Measurements from ENCODE around the gene SIX2. TPM values are rescaled to one million over a fixed set of nuclear protein-coding genes. Genes with fewer than 3 reads are reported as not detected.

The SIX2 gene
- total and polyA plus RNA-seq, 2 donors (not counting 3 experiments of a cell fraction or from before 2014, with no cell fraction given) = 0.24 to 0.54 TPM

- Histone ChIP-seq H3K4me3 (replicated peaks in 1 of 3; ENCODE audit: insufficient read depth in 1 of 3, low read depth in 1 of 3, low read length in 3 of 3) (no peak overlapping the region), H3K27me3 (ENCODE audit: control insufficient read depth in 2 of 2, insufficient read depth in 2 of 2, low read length in 2 of 2) (peaks cover 5 to 12% of the 10 kb centered on the region in 2 experiments), H3K4me1 (ENCODE audit: control insufficient read depth, extremely low read depth, insufficient read depth, low read length) (no peaks in the 10 kb centered on the region), H3K4me2 (ENCODE audit: insufficient read depth, low read length) (no peak overlapping the region), H2AFZ (ENCODE audit: low read depth, low read length) (no peak overlapping the region), H3K9me1 (replicated peaks; ENCODE audit: control insufficient read depth, extremely low read depth, insufficient read depth, low read length) (no peaks in the 10 kb centered on the region), H3K79me2 (ENCODE audit: control insufficient read depth, insufficient read depth, low read length) (no peaks in the 10 kb centered on the region), H3K9ac (replicated peaks; ENCODE audit: extremely low read depth, insufficient read depth, low read length) (no peak overlapping the region), H3K36me3 (ENCODE audit: control insufficient read depth in 2 of 2, extremely low read depth in 1 of 2, insufficient read depth in 2 of 2, low read length in 2 of 2) (no peaks in the 10 kb centered on the region), H3K9me3 (replicated peaks; ENCODE audit: control insufficient read depth, insufficient read depth, low read length) (no peaks in the 10 kb centered on the region), H3K27ac (ENCODE audit: insufficient read depth, low read depth, low read length) (no peak overlapping the region), H4K20me1 (replicated peaks; ENCODE audit: control insufficient read depth, extremely low read depth, insufficient read depth, low read length) (no peaks in the 10 kb centered on the region)
- DNase-seq (ENCODE audit: low read depth, low spot score) (no peak), FAIRE-seq (no peak)
- dilution Hi-C loops (cut with MboI; ENCODE audit: extremely low pct_ligation_motif_present, low sequenced_read_pairs) = no loop called here
- CTCF ChIA-PET = interaction anchor here (0.9 to 1.9 kb wide), 6 partner anchors 9 to 610 kb away, joined by 3 to 7 read pairs (median 3); no protein-coding TSS in a partner anchor
- POLR2A ChIA-PET = no interaction called here
- intact Hi-C loops (cut with micrococcal nuclease) = no loop called here
- TF ChIP-seq MAX (IDR thresholded peaks at IDR 0.05; ENCODE audit: insufficient read depth, insufficient read length) (no peak), FOS (IDR thresholded peaks at IDR 0.05; ENCODE audit: borderline replicate concordance, insufficient read depth, low read length) (no peak), GATA2 (IDR thresholded peaks at IDR 0.05; ENCODE audit: insufficient read depth, insufficient read length, low read depth, low read length) (no peak), CTCF (IDR thresholded peaks at IDR 0.05; ENCODE audit: extremely low read depth in 1 of 2, insufficient read depth in 1 of 2, low read depth in 1 of 2, low read length in 2 of 2) (no peak), POLR2AphosphoS5 (IDR thresholded peaks at IDR 0.05; ENCODE audit: insufficient read depth, low read depth, low read length) (no peak), JUN (IDR thresholded peaks at IDR 0.05; ENCODE audit: borderline replicate concordance, insufficient read depth, insufficient read length, low read depth) (no peak), EZH2 (IDR thresholded peaks at IDR 0.05; ENCODE audit: borderline replicate concordance, low read depth, low read length, severe bottlenecking) (no peak), MYC (IDR thresholded peaks at IDR 0.05; ENCODE audit: low read depth, low read length) (no peak), POLR2A (IDR thresholded peaks at IDR 0.05; ENCODE audit: low read depth, low read length) (no peak)
- no TSS peak for BruUV-seq (replicated peaks)
Measured at GRCh38 chr2:44975571-44976450, 33.4 kb downstream of the SIX2 start.

All from endothelial cell of umbilical vein (primary cell).